GM18508 (cell line): ENCODE results near the gene OPRM1.
A peak's percentile ranks its signal among the peaks of the same experiment; 100 is the strongest.
"Not testable (repeated sequence)": the region's sequence is repeated elsewhere in the genome, so short reads cannot be mapped to it uniquely, and the experiment has no call there.

Experiments used
- ATAC-seq: cut with Tn5 transposase; IDR thresholded peaks from one replicate; pipeline ENCODE4 v1.9.1; 2021; ENCODE audit warnings: moderate number of reproducible peaks; ENCODE audit not compliant: insufficient read depth, unreplicated experiment

The OPRM1 gene

GRCh38 chr6:154234019-154234772, 195.2 kb downstream of the OPRM1 start:
- ATAC-seq = peak; percentile 43

GRCh38 chr6:154236646-154237301, 197.7 kb downstream of the OPRM1 start:
- ATAC-seq = no peak

- ATAC-seq = no peak
These were observed 199.8 kb downstream of the OPRM1 start for GRCh38 chr6:154238831-154239230.

- ATAC-seq = no peak
These were observed 200.4 kb downstream of the OPRM1 start for GRCh38 chr6:154239392-154239791.

GRCh38 chr6:154241061-154241460, 202.0 kb downstream of the OPRM1 start:
- ATAC-seq = not testable (repeated sequence)

- no peak for ATAC-seq
These were observed 202.5 kb downstream of the OPRM1 start for GRCh38 chr6:154241581-154241980.

- no peak for ATAC-seq
These were observed 203.7 kb downstream of the OPRM1 start for GRCh38 chr6:154242617-154243357.

- ATAC-seq = no peak
These were observed 205.0 kb downstream of the OPRM1 start for GRCh38 chr6:154243793-154244750.

GRCh38 chr6:154245506-154245905, 206.5 kb downstream of the OPRM1 start:
- ATAC-seq = no peak

GRCh38 chr6:154246723-154247118, 207.7 kb downstream of the OPRM1 start:
- ATAC-seq = no peak

- ATAC-seq = peak; percentile 35
These were observed 208.2 kb downstream of the OPRM1 start for GRCh38 chr6:154247119-154247861.

- peak; percentile 68 for ATAC-seq
These were observed 210.7 kb downstream of the OPRM1 start for GRCh38 chr6:154249499-154250298.

GRCh38 chr6:154251116-154251515, 212.1 kb downstream of the OPRM1 start:
- ATAC-seq = no peak

GRCh38 chr6:154252678-154253077, 213.6 kb downstream of the OPRM1 start:
- no peak for ATAC-seq

GRCh38 chr6:154257067-154257466, 218.0 kb downstream of the OPRM1 start:
- no peak for ATAC-seq

- peak; percentile 78 for ATAC-seq
These were observed 219.2 kb downstream of the OPRM1 start for GRCh38 chr6:154258064-154258757.

- ATAC-seq = no peak
These were observed 222.8 kb downstream of the OPRM1 start for GRCh38 chr6:154261688-154262397.
